Stomach (tissue), 9 donors: ENCODE results near the gene LRRC8B. TPM values are rescaled to one million over a fixed set of nuclear protein-coding genes. Genes with fewer than 3 reads are reported as not detected.

Experiments
- DNase-seq, 2 donors: peaks; one replicate each; pipeline versions ENCODE4 v3.0.0 to v3.0.0-alpha.2; 2013 to 2019
- H3K27ac ChIP-seq, 5 donors: fragments of 200-600 bp in 4 of 5; sonication (generic) in 4 of 5; one replicate each; pipeline ENCODE4 v1.5.1; 2013 to 2019; ENCODE audit warnings: mild to moderate bottlenecking in 1 of 5, moderate library complexity in 1 of 5
- H3K27me3 ChIP-seq, 3 donors: fragments of 200-600 bp; sonication (generic); one replicate each; pipeline ENCODE4 v1.5.1; 2017 to 2019; ENCODE audit warnings: mixed run types in 1 of 3
- H3K36me3 ChIP-seq, 4 donors: fragments of 200-600 bp; sonication (generic); 1 replicate in 3 of 4; 2 replicates in 1 of 4; pipeline ENCODE4 v1.5.1; 2016 to 2019
- H3K4me1 ChIP-seq, 4 donors: fragments of 200-600 bp; sonication (generic); one replicate each; pipeline ENCODE4 v1.5.1; 2016 to 2019
- H3K4me3 ChIP-seq, 4 donors: fragments of 200-600 bp; sonication (generic) in 3 of 4; one replicate each; pipeline ENCODE4 v1.5.1; 2016 to 2019; ENCODE audit warnings: mild to moderate bottlenecking in 1 of 4
- H3K9me3 ChIP-seq, 4 donors: fragments of 200-600 bp; sonication (generic); one replicate each; pipeline ENCODE4 v1.5.1; 2016 to 2019
- CTCF ChIP-seq, 7 experiments: fragments of 450-650 bp in 4 of 7; fragments of 200-600 bp in 3 of 7; sonication (generic) in 3 of 7; IDR thresholded peaks; one replicate each; pipeline ENCODE4 v1.5.1; 2016 to 2019; ENCODE audit warnings: antibody characterized with exemption in 7 of 7, control low read depth in 2 of 7, mild to moderate bottlenecking in 1 of 7
- EP300 ChIP-seq: sonication (generic); formaldehyde crosslinking; IDR thresholded peaks from one replicate; pipeline ENCODE4 v1.6.1; 2017; ENCODE audit warnings: antibody characterized with exemption
- POLR2A ChIP-seq, 4 donors: fragments of 450-650 bp; IDR thresholded peaks; one replicate each; pipeline ENCODE4 v1.6.1; 2016; ENCODE audit warnings: antibody characterized with exemption in 4 of 4, control low read depth in 2 of 4, mild to moderate bottlenecking in 1 of 4, moderate library complexity in 1 of 4
- POLR2AphosphoS5 ChIP-seq, 3 donors: sonication (generic); formaldehyde crosslinking; IDR thresholded peaks; one replicate each; pipeline ENCODE4 v1.6.1; 2016; ENCODE audit warnings: antibody characterized with exemption in 3 of 3
- WGBS, 5 donors: extraction: QIAGEN DNeasy Blood & Tissue Kit in 3 of 5; methylation state at CpG; one replicate each; pipeline versions ENCODE4 v1.1.5 to v1.1.7; 2013 to 2018; 5-methylcytosine and 5-hydroxymethylcytosine counted together
- intact Hi-C: fragments of 100-400 bp; cut with DNase I; formaldehyde crosslinking; loops from one replicate; pipeline ENCODE4 v1.15.1; 2023; ENCODE audit warnings: low total_unique reads
- polyA plus RNA-seq, 3 donors: library from polyadenylated mRNA; stranded (reverse); fragments of 200-250 nt; gene quantifications; one replicate each; pipeline ENCODE4 v1.2.3, GENCODE V29; 2013
- total RNA-seq, 5 donors: library from RNA; depleted of rRNA; stranded (reverse); fragments of >200 nt; gene quantifications; one replicate each; pipeline versions ENCODE4 v1.1.0 to v1.2.3, GENCODE V29; 2014 to 2016
- donor health status: healthy with polysubstance abuse.
- donor health status: Bipolar disorder and iron deficiency.
- donor health status: healthy.

Gene LRRC8B
- total and polyA plus RNA-seq, 8 donors = 1.2 to 27.4 (median 7.1) TPM

- H3K27me3 ChIP-seq = no peaks in the 10 kb centered on the region
- no peaks in the 10 kb centered on the region for H3K9me3 ChIP-seq
- peaks cover 0 to 11% (median 4%) of the 10 kb centered on the region in 4 donors for H3K4me1 ChIP-seq
- intact Hi-C loops = loop anchor here (10.0 kb wide), 2 partner anchors 94 to 124 kb away; no protein-coding TSS in a partner anchor
- no peak for TF ChIP-seq POLR2AphosphoS5 (IDR thresholded peaks at IDR 0.05)
- TF ChIP-seq POLR2A (IDR thresholded peaks at IDR 0.05) = no peak
- no peak for TF ChIP-seq CTCF (IDR thresholded peaks at IDR 0.05)
- no peak for TF ChIP-seq EP300
- DNase-seq = no peak
- no peak overlapping the region for H3K4me3 ChIP-seq
- no peaks in the 10 kb centered on the region for H3K36me3 ChIP-seq
- WGBS, 5 donors = 70 to 79% (median 73%) methylated on average over 9 of the region's 9 CpGs
- H3K27ac ChIP-seq = peak overlapping the region in 3 of 5 donors; percentile 10 to 33 (median 22)
Observed at GRCh38 chr1:89608319-89608983, 83.8 kb downstream of the LRRC8B start.

GRCh38 chr1:89608984-89609725 is 84.5 kb downstream of the LRRC8B start:
- peaks cover 0 to 11% (median 4%) of the 10 kb centered on the region in 4 donors for H3K4me1 ChIP-seq
- no peak for DNase-seq
- H3K36me3 ChIP-seq = no peaks in the 10 kb centered on the region
- WGBS, 5 donors = 84 to 91% (median 87%) methylated on average over 20 of the region's 20 CpGs
- H3K9me3 ChIP-seq = no peaks in the 10 kb centered on the region
- no peak overlapping the region for H3K4me3 ChIP-seq
- H3K27ac ChIP-seq = peak overlapping the region in 2 of 5 donors; percentile 10 to 33
- TF ChIP-seq POLR2A (IDR thresholded peaks at IDR 0.05) (no peak), POLR2AphosphoS5 (IDR thresholded peaks at IDR 0.05) (no peak), CTCF (IDR thresholded peaks at IDR 0.05) (no peak), EP300 (no peak)
- no peaks in the 10 kb centered on the region for H3K27me3 ChIP-seq
- intact Hi-C loops = loop anchor here (10.0 kb wide), 2 partner anchors 94 to 124 kb away; no protein-coding TSS in a partner anchor

- Histone ChIP-seq H3K4me1 (peaks cover 0 to 11% (median 4%) of the 10 kb centered on the region in 4 donors), H3K9me3 (no peaks in the 10 kb centered on the region), H3K4me3 (no peak overlapping the region), H3K27me3 (no peaks in the 10 kb centered on the region), H3K36me3 (no peaks in the 10 kb centered on the region), H3K27ac (peak overlapping the region in 2 of 5 donors; percentile 8 to 33)
- 76 to 82% (median 79%) methylated on average over 12 to 14 of the region's 14 CpGs for WGBS, 5 donors
- intact Hi-C loops = loop anchor here (10.0 kb wide), 2 partner anchors 95 to 125 kb away; no protein-coding TSS in a partner anchor
- TF ChIP-seq EP300 (no peak), CTCF (IDR thresholded peaks at IDR 0.05) (no peak), POLR2A (IDR thresholded peaks at IDR 0.05) (no peak), POLR2AphosphoS5 (IDR thresholded peaks at IDR 0.05) (no peak)
- DNase-seq = no peak
Observed at GRCh38 chr1:89609781-89610456, 85.3 kb downstream of the LRRC8B start.

- no peaks in the 10 kb centered on the region for H3K36me3 ChIP-seq
- intact Hi-C loops = no loop called here
- H3K9me3 ChIP-seq = no peaks in the 10 kb centered on the region
- no peak overlapping the region for H3K4me3 ChIP-seq
- peak in 1 of 2 donors; percentile 39 for DNase-seq
- 81 to 91% (median 84%) methylated on average over 7 to 15 of the region's 15 CpGs for WGBS, 5 donors
- no peak overlapping the region for H3K27ac ChIP-seq
- no peaks in the 10 kb centered on the region for H3K27me3 ChIP-seq
- peaks cover 0 to 7% (median 3%) of the 10 kb centered on the region in 4 donors for H3K4me1 ChIP-seq
- no peak for TF ChIP-seq CTCF (IDR thresholded peaks at IDR 0.05)
- TF ChIP-seq EP300 = no peak
- no peak for TF ChIP-seq POLR2A (IDR thresholded peaks at IDR 0.05)
- TF ChIP-seq POLR2AphosphoS5 (IDR thresholded peaks at IDR 0.05) = no peak
Observed at GRCh38 chr1:89610457-89611011, 85.9 kb downstream of the LRRC8B start.
